NCI-H774 (cell line): ENCODE measurements around the gene CRYL1.

Experiments used
- DNase-seq: peaks from one replicate; lab custom pipeline; 2025; lab: John Stamatoyannopoulos, UW

Gene CRYL1

GRCh38 chr13:20369886-20370361 lies 155.7 kb downstream of the CRYL1 start:
- DNase-seq = no peak

- no peak for DNase-seq
These were observed 159.6 kb downstream of the CRYL1 start for GRCh38 chr13:20366056-20366455.

DNA sequence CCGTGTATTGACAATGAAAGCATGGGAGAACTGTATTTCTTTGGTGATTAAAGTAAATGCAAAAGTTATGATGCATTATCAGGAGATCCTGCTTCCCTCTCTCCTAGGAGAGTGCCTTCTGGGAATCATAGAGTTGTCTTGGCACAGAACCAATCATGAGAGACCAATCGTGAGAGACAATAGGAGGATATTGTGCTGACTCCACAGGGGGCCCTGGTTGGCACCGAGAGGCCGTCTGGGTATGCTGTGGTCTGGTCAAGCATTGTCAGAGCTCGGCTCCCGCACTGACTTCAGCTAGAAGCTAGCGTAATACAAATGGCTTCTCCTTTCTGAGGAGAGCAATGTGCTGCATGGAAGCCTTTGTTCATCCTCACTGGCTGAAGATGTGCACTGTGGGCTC lies 162.1 kb downstream of the CRYL1 start:
- no peak for DNase-seq

DNA sequence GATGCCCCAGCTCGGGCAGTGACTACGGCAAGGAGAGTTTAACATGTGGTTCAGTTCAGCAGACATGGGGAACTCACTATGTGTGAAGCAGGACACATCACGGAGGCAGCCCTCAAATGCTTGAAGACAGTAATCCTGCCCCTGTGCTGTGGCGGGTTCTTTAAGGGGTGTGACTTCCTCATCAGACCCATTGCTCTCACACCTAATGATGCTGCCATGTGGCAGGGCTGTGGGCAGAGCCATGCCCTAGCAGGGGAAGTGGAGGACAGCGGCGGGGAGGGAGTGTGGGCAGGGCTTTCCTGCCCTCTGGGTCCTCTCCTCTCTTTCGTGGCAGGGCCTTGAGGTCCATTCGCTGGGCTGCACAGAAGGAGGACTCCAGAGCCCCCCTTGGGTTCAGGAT lies 162.5 kb downstream of the CRYL1 start:
- DNase-seq = no peak

DNA sequence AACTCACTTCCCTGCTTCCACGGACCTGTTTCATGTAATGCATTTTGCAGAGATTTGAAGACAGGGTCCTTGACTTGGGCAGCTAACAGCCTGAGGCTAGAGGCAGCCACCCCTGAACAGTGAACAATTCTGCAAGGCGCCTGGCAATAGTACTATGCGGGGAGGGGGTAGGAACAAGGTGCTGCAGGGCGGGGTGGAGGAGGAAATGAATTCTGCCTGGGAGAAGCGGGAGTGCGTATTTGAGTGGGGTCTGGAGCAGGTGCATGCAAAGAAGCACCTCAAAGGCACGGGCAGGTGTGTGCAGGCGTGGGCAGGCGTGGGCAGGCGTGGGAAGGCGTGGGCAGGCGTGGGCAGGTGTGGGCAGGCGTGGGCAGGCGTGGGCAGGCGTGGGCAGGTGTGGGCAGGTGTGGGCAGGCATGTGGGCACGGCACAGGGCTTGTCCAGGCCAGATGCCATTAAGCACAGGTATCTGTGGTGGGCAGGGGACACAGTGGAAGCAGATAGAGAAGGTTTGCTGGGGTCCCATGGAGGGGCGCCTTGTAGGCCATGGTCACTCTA lies 163.1 kb downstream of the CRYL1 start:
- no peak for DNase-seq

GRCh38 chr13:20360835-20361412 lies 164.7 kb downstream of the CRYL1 start:
- no peak for DNase-seq

GRCh38 chr13:20360041-20360491 lies 165.6 kb downstream of the CRYL1 start:
- no peak for DNase-seq

DNA sequence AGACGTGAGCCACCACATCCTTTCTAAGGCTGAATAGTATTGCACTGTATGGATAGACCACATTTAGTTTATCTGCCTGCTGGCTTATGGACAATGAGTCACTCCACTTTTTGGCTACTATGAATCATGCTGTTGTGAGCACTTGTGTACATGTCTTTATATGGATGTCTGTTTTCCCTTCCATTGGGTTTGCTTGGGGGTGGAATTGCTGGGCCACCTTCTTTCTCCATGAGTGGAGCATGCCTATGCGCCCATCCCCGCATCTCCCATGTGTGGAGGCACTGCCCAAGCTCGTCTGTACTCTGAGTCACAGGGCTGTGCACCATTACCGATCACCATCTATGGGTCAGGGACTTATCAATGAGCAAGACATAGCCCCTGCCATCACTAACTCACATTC lies 166.3 kb downstream of the CRYL1 start:
- no peak for DNase-seq

- DNase-seq = no peak
These were observed 167.6 kb downstream of the CRYL1 start for GRCh38 chr13:20358022-20358421.

- DNase-seq = no peak
These were observed 169.2 kb downstream of the CRYL1 start for GRCh38 chr13:20356444-20356843.

- no peak for DNase-seq
These were observed 170.9 kb downstream of the CRYL1 start for GRCh38 chr13:20354722-20355121.

DNA sequence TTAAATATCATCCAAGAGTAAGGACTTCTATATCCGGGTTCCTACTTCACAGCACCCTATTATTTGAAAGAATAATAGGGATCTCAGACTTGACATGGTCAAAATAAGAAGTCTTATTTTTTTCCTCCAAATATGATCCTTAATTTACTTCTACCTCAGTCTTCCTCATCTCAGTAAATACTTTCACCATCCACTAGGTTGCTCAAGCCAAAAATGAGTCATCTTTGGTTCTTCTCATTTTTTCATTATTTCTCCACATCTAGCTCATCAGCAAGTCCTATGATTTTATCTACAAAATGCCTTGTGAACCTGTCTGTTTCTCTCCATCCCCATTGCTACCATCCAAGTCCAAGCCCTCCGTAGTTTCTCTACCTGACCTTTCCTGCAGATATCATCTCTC lies 171.7 kb downstream of the CRYL1 start:
- DNase-seq = no peak
